HG02763 (cell line): ENCODE results near the gene ZNF598.

ENCODE experiments used
- ATAC-seq: cut with Tn5 transposase; IDR thresholded peaks from one replicate; pipeline ENCODE4 v1.9.1; 2021; ENCODE audit warnings: mild to moderate bottlenecking, moderate library complexity; ENCODE audit not compliant: unreplicated experiment

Gene ZNF598

DNA sequence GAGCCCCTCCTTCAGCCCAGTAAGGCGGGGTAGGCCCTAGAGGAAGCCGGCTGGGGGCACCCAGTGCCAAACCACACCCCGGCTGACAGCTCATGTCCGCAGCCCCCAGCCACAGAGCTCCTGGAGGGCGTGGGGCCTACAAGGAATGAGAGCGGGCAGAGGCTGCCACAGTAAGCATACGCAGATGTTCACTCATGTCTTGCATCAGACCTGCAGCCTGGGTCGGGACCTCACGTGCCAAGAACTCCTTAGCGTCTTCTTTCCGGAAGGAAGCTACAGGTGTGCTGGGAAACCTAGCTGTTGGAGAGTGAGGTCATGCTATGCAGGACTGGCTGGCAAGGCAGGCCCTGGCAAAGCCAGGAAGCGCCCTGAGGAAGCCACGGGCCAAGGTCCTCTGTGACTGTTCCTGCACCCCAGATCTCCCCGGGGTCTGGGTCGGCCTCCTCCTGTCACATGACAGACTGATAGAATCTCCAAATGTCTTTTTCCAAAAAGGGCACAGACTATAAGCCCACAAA lies 1.6 kb downstream of the ZNF598 start:
- ATAC-seq, result no peak

DNA sequence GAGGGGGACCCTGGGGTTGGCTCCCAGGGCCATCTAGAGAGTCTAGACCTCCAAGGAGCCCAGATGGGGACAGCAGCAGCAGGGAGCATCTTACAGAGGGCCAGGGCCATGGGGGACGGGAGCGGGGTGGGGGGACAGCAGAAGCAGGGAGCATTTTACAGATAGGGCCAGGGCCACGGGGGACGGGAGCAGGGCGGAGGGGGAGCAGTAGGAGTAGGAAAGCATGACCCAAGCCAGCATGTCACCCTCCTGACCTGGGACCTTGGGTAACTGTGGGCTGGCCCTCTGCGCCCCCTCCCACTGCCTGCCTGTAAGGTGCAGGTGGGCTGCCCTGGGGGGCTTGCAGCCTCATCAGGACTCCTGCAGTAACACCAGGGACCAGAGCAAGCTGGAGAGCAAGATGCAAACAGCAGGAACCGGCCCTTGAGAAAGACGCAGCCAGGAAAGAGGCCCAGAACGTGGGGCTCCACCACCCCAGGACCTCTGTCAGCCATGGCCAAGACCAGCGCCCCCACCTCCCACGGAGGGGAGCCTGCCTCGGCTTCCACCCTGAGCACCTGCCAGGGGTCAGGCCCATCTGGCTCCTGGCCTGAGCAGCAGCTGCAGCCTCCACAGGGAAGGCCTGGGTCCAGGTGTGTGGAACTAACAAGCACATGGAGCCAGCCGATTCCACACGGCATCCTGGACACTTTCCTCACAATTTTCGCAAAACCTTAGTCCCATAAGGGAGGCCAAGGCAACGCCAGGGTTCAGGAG lies 2.4 kb downstream of the ZNF598 start:
- ATAC-seq, result no peak

DNA sequence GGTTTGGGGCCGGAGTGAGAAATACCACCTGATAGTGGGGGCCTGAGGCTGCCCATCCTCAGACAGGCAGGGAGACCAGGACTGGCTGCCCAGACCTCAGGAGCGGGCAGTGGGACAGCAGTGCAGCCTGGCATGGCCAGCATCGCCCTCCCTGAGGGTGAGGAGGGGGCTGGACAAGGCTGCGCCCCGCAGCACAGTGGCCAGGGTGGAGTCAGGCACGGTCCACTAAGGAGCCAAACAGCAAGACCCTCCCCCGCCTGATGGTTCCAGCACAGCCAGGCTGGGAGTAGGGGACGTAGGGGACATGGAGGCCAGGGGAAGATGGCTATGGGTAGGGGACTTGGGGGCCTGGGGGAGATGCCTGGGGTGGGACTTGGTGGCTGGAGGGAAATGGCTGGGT lies 3.3 kb downstream of the ZNF598 start:
- ATAC-seq, result no peak

DNA sequence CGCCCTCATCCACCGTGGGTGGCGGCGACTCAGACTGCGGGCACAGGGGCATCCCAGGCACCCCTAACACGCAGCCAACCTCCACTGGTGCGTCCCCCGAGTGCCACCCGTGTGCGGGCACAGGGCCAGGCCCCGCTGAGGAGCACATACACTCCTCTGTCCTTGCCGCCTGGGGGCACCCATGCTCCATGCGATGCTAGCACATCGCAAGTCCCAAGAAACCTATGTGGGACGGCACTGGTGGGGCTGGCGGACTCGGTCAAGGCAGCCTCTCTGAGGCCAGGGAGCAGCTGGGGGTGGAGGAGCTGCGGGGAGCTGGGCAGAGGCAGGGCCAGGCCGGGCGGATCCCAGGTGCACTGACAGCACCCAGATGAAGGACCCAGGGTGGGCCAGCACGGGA lies 4.0 kb downstream of the ZNF598 start:
- ATAC-seq, result no peak

DNA sequence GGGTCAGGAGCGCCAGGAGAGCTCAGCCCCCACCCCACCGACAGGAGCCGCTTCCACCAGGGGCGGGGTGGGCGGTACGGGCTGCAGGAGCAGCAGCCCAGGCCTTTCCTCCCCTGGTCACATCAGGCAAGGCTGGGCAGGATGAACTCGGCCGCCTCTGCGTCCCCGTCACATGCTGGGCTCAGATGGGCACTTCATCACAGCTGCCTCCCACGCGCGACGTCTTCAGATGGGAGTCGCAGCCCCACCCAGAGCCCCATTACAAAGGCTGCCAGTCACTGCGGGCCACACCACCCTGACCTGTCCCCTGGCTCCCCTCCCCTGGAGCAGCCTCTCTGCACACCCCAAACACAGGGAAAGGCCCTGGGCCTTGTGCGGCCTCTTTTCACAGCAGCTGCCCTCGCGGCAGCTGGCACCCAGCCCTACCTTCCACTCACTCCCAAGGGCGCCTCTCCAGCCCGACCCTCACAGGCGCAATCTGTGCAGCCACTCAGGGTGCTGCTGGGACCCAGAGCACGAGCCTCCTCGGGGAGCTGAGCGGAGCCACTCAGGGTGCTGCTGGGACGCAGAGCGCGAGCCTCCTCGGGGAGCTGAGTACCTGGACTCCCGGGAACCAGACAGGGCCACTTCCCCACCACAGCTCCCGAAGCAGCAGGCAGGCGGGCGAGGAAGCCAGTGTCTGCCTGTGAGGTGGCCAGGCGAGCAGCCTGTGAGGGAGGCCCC lies 4.7 kb downstream of the ZNF598 start:
- no peak for ATAC-seq

DNA sequence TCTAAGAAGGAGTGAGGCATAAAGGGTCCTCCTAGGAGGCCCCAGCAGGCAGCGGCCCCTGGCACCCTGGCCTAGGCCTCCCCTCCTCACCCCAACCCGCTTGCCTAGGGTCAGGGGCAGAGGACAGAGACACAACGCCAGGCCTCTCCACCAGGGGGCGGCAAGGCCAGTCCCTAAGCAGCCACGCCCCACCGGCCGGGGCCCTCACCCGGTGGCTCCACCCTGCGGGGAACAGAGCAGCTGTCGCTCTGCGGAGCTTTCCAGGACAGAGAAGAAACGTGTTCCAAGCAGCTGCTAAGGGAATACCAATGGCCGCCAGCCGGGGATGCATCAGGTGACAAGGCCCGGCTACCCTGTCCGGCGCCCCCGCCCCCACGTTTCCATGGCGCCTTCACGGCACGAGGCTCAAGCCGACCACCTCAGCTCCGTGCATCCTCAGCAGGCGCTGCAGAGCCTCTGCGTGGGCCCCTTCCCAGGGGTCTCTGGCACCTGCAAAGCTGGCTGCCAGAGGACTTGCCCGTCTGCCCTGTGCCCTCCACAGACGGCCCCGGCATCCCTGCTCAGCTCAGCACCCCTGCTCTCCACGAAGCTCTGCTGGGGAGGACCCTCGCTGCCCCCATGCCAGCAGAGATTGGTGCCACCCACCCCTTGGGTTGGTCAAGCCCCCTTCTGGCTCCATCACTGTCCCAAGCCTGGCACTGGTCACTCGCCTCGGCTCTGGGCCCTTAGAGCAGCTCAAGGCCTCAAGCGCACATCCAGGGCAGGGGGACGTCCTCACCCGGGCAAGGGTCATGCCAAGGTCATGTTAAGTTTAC lies 5.6 kb downstream of the ZNF598 start:
- no peak for ATAC-seq

DNA sequence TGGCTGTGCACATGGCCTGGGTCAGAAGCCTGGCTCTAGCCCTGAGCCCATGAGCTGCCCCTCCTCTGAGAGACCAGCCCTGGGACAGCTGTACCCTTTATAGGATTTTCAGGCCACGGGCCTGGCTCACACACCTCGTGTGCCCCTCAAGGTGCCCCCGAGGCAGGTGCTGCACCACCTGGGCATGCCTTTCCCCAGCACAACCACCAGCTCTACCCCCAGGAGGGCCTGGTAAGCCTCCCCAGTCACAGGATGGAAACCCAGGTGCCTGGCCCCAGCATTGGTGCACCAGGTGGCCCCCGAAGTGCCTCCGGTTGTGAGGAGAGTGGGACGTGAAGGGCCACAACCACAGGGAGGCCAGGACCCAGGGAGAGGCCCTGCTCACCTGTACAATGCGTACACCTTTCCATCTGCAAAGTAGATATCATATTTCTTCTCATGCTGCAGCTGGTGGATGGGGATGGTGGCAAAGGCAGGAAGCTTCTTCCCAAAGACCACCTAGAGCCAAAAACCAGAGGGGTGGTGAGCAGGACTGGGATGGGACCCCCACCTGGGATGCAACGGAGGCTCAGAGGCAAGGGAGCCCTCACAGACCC lies 6.3 kb downstream of the ZNF598 start:
- no peak for ATAC-seq

DNA sequence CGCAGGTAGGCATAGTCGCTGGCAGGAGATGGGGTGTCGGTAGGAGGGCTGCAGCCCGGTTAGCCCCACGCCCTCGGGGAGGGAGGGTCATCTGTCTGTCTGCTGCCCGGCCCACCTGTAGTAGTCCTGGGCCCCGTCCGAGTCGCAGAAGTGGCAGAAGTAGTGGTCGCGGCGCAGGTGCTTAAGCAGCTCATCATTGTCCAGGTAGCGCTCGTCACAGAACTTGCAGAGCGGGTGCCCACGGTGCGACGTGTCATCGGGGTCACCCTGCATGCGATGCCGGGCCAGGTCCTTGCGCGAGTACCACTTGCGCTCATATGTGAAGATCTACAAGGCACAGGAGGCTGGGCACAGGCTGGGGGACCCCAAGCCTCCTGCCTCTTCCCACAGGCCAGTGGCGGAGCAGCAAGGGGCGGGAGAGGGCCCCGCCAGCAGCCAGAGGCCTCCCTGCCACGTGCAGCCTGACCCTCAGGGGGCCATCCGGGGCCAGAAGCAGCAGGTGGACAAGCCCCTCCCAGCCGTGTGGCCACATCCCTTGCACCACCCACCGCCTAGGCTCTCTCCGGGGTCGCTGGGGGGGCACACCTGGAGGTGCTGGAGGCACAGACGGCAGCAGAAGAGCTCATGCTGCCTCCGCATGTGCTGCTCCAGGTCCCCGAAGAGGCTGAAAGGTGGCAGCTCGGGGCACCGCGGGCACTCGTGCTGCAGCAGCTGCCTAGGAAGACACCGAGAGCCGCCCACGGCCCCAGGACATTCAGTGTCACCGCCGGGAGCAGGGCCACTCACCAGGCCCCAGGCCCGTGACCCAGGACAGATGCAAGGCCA lies 7.0 kb downstream of the ZNF598 start:
- ATAC-seq, result no peak

DNA sequence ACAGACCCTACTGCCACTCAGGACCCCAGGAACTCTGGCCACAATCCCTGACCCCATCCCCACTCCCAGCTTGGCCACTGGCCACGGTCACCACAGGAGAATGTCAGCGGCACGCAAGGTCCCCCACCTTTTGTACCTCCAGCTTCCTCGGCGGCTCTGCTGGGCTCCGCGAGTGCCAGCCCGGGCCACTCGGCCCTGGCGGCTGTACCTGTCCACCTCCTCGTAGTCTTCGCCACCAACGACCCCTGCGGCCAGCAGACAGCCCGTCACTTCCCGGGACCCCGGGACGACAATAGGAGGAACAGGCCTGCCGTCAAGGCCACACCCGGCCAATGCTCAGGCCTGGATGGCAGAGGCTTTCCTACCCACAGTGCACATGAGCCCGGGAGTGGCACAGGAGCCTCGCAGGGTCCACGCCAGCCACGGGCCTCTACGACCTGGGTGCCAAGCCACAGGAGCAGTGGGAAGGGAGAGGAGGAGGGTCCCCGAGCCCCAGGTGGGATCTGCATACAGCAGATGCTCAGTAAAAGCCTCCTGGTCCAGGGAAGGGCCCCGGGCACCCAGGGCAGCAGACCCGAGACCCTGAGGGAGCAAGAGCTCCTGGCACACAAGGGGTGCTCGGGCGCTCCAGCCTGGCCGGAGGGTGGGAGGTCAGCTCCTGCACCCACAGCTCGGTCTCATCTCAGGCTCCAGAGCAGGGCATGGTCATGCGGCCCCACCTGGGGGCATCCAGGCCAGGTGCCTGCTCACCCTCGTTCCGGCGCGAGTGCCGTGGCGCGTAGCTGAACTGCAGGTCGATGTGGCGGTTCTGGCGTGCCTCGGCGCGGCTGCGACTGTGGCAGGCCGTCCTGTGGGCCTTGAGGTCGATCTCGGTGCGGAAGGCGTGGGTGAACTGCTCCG lies 7.9 kb downstream of the ZNF598 start:
- ATAC-seq, result no peak

DNA sequence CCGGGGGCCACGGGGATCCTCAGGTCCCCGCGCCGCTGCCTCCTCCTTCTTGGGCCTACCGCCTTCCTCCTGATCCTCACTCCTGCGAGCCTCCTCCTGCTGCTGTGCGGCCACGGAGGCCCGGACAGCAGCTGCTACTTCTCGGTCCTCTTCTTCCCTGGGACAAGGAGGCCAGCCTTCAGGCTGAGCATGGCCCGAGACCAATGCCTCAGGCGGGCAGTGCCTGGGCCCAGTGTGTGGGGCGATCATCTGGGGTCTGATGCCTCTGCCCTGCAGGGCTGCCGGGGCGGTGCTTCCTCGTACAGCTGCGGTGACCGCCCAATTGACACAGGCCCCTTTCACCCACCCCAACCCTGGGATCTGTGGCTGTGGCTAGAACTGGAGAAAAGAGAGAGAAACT lies 8.6 kb downstream of the ZNF598 start:
- no peak for ATAC-seq

DNA sequence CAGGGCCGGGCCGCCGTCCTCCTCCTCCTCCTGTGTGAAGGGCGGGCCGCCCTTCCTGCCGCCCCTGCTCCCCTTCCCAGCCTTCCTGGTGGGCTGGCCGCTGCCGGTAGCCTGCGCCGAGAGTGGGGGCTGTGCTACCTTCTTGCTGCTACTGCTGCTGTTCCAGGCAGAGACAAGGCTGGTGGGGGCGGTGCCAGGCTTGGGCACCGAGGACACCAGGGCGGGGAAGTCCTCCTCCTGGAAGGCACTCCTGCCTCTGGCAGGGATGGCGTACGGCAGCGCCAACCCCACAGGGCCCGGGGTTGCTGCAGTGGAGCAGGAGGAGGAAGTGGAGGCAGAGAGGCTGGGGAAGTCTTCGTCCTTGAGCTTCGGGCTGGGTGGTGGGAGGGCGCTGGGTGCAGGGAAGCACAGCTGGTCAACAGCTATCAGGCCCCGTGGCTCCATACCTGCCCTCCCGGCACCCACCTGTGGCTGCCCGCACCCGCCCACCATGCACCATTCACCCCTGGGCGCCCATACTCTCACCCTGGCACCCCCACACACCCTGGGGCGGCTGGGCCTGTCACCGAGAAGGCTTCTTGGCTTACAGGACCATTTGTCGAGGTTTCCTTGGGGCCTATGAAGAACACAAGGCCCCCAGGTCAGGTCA lies 9.6 kb downstream of the ZNF598 start:
- no peak for ATAC-seq

DNA sequence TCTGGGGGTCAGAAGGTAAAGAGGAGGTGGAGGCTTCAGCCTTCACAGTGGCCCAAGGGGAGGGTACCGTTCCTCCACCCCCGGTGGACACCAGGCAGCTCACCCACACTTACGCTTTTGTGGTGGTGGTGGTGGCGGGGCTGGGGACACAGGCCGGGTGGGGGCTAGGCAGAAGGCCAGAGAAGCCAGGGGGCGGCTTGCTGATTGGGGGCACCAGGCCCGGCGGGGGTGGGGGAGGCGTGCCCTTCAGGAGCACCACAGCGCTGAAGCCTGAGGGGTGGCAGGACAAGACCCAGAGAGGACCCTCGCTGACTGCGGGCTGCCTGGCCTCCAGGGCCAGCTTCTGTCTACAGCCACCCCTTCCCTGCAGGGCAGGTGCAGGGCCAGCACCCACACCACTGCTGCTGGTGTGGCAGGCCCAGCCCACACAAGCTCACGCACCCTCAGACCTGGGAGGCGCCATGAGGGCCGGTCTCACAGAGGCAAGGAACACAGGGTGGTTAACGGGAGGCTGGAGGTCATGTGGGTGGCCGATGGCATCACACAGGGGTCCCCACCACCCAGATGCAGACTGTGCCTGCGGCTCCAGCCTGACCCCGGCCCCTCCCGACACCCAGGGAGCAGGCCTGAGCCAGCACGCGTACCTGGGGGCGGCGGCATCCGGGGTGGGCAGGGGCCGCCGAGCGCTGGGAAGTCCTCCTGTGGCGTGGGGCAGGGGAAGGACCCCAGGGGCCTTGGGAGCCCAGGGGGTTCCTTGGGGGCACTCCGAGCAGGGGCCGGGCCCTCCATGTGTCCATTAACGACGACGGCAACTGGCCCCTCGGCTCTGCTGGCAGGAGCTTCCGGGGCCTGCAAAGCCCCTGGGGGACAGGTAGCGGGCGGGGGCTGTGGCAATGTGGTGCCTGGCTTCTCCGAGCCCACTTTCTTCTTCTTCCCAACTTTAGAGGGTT lies 10.5 kb downstream of the ZNF598 start:
- ATAC-seq, result no peak

DNA sequence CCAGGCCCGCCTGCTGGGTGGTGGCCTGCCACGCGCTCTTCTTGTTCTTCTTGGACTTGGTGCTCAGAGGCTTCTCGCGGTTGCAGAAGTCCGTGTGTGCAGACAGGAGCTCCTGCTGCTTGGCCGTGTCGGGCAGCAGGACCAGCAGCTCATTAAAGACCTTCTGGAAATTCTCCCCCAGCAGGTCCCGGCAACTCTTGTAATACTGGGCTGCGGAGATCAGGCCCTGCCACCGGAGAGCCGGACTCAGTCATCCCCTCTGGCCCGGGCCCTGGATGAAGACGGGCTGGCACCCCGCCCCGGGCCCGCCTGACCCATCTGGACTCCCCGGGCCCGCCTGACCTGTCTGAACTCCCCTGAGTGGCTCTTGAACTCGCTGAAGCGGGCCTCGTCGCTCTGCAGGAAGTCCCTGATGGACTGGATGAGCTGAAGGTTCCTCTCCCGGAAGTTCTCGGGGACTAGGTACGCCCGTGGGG lies 11.2 kb downstream of the ZNF598 start:
- ATAC-seq, result no peak

DNA sequence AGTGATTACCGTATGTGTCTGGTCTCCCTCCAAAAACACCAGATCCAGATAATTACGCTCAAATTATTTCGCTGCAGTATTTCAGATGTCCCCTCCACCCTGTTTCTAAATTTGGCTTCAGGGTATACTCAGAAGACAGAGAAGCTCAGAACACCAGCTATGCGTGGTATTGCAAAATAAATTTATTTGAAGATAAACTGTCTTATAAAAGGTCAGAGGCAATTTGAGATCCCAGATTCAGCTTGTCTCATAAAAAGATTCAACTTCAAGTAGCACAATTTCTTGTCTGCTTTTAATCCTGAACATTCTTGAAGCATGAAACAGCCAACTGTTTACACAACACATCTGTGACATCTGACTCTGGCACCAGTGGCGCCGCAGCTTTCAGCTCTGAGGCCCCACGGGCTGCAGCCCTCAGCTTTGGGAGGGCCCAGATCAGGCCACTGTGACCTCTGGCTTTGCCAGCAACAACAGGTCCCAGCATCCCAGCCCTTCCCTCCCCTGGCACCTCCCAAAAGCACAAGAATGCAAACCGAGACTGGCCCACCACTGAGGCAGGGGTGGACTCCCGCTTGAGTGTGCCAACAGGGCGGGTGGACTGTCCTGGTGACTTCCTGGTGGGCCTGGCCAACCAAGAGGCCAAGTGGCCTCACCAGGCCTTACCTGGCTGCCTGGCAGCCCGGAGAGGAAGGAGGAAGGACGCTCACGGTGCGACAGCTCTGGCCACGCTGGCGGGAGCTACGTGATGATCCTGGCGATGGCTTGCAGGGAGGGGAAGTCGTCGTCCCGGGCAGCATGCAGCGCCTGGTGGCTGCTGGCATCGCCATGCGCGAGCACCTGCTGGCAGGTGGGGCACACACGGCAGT lies 11.9 kb downstream of the ZNF598 start:
- ATAC-seq, result no peak

DNA sequence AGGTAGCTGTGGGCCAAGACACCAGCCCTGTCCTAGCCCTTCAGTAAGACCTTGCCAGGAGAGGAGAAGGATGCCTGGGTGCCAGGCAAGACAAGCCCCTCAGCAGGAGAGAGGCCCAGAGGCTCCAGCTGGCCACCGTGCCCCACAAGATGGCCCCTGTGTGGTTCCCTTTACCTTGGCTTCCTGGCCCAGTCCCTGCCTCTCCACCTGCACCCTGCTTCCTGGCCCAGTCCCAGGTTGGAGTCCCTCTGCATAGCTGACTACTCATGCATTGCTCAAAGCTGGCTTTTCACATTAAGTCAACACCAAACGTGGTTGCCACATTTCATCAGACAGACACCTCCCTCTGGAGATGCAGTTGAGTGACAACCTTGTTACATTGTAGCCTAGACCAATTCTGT lies 15.9 kb downstream of the ZNF598 start:
- no peak for ATAC-seq

DNA sequence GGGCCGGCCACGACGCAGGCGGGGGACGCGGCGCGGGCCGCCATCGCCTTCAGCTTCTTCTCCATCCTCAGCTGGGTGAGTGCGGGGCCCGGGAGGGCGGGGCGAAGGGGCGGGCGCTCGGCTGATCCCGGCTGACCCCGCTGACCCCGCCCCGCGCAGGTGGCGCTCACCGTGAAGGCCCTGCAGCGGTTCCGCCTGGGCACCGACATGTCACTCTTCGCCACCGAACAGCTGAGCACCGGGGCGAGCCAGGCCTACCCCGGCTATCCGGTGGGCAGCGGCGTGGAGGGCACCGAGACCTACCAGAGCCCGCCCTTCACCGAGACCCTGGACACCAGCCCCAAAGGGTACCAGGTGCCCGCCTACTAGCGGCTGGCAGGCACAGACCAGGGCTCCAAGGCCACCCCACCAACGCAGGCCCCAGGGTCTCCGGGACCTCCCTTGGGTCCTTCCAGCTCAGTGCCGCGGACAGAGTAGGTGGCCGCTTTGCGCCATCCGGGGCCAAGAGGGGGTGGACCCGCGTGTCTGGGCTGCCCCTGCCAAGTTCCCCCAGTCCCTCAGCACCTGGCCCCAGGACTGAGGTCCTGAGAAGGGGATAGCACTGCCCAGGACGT lies 16.8 kb downstream of the ZNF598 start:
- no peak for ATAC-seq
